Measurements from ENCODE around the gene SCYGR3.

The SCYGR3 gene

DNA sequence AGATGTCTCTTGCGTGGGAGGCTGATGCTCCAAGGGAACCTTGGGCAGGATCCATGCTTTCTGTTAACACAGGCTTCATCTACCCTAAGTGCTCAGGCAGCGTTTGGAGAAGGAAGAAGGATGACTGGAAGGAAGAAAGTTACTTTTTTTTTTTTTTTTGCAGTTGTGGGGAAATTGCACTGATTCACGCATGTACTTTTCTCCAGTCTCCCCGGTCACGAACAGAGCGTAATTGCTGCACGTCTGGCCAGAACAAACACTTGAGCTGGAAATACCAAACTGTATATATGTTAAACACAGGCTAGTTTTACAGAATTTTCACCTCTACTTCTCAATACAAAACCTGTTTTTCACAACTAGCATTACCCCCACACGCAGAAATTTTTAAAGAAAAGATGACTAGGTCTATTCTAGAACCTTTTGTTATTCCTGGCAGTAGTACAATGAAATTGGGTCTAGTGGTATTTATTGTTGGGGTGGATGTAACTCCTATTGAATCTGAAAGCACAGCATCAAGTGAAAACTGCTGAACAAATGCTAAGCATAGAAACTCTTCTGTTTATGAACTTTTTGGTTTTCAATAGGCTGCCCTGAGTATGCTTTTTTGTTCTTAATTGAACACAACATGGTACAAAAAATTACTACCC, 42.7 kb upstream of the SCYGR3 start:
- no peaks in the 10 kb centered on the region for H3K9me2 ChIP-seq (replicated peaks; ENCODE audit: insufficient read depth, low read length)
- no peak overlapping the region for H3K9ac ChIP-seq (ENCODE audit: low read length)
- H3K27me3 ChIP-seq (ENCODE audit: low read length), result no peaks in the 10 kb centered on the region
- no peaks in the 10 kb centered on the region for H3F3A ChIP-seq (ENCODE audit: insufficient read depth)
- H3K36me3 ChIP-seq (ENCODE audit: low read length), result no peaks in the 10 kb centered on the region
- TF ChIP-seq, protein P1, sequence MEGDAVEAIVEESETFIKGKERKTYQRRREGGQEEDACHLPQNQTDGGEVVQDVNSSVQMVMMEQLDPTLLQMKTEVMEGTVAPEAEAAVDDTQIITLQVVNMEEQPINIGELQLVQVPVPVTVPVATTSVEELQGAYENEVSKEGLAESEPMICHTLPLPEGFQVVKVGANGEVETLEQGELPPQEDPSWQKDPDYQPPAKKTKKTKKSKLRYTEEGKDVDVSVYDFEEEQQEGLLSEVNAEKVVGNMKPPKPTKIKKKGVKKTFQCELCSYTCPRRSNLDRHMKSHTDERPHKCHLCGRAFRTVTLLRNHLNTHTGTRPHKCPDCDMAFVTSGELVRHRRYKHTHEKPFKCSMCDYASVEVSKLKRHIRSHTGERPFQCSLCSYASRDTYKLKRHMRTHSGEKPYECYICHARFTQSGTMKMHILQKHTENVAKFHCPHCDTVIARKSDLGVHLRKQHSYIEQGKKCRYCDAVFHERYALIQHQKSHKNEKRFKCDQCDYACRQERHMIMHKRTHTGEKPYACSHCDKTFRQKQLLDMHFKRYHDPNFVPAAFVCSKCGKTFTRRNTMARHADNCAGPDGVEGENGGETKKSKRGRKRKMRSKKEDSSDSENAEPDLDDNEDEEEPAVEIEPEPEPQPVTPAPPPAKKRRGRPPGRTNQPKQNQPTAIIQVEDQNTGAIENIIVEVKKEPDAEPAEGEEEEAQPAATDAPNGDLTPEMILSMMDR (IDR thresholded peaks at IDR 0.05; ENCODE audit: insufficient read depth, low read length, poor library complexity, severe bottlenecking), result no peak
- no peak for TF ChIP-seq EZH2phosphoT487 (conservative IDR thresholded peaks at IDR 0.05; ENCODE audit: low read length)
- no peak overlapping the region for H2AFZ ChIP-seq (ENCODE audit: low read depth, low read length, severe bottlenecking)
- H3K4me2 ChIP-seq (ENCODE audit: low read depth, low read length, poor library complexity, severe bottlenecking), result no peak overlapping the region
- H3K9me3 ChIP-seq (ENCODE audit: insufficient read depth, low read length), result no peaks in the 10 kb centered on the region
- H4K20me1 ChIP-seq (ENCODE audit: low read depth, low read length), result no peaks in the 10 kb centered on the region
- no peak overlapping the region for H3K27ac ChIP-seq (ENCODE audit: low read depth, low read length)
- H3K4me3 ChIP-seq (ENCODE audit: insufficient read depth, low read length, poor library complexity, severe bottlenecking), result no peak overlapping the region
- no peaks in the 10 kb centered on the region for H3K79me2 ChIP-seq (ENCODE audit: insufficient read depth, low read length)

DNA sequence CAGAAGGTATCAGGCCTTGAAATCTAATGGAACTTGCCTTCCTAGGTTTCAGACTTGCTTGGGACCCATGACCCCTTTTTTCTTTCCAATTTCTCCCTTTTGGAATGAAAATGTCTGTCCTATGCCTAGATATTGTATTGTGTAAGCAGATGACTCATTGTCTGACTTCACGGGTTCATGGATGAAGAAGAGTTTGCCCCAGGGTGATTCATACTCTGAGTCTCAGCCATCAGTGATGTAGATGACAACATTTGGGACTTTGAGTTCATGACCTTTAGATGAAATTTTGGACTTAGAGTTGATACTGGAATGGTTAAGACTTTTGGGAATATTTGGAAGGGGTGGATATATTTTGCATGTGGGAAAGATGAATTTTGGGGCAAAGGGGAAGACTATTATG, 40.8 kb upstream of the SCYGR3 start:
- H3K9me3 ChIP-seq (ENCODE audit: insufficient read depth, low read length), result no peaks in the 10 kb centered on the region
- no peak for TF ChIP-seq EZH2phosphoT487 (conservative IDR thresholded peaks at IDR 0.05; ENCODE audit: low read length)
- TF ChIP-seq, protein P1 (IDR thresholded peaks at IDR 0.05; ENCODE audit: insufficient read depth, low read length, poor library complexity, severe bottlenecking), result no peak
- H3K27me3 ChIP-seq (ENCODE audit: low read length), result no peaks in the 10 kb centered on the region
- H3K4me2 ChIP-seq (ENCODE audit: low read depth, low read length, poor library complexity, severe bottlenecking), result no peak overlapping the region
- H3K4me3 ChIP-seq (ENCODE audit: insufficient read depth, low read length, poor library complexity, severe bottlenecking), result no peak overlapping the region
- no peaks in the 10 kb centered on the region for H4K20me1 ChIP-seq (ENCODE audit: low read depth, low read length)
- no peak overlapping the region for H2AFZ ChIP-seq (ENCODE audit: low read depth, low read length, severe bottlenecking)
- H3K79me2 ChIP-seq (ENCODE audit: insufficient read depth, low read length), result no peaks in the 10 kb centered on the region
- no peak overlapping the region for H3K9ac ChIP-seq (ENCODE audit: low read length)
- H3F3A ChIP-seq (ENCODE audit: insufficient read depth), result no peaks in the 10 kb centered on the region
- no peak overlapping the region for H3K27ac ChIP-seq (ENCODE audit: low read depth, low read length)
- H3K9me2 ChIP-seq (replicated peaks; ENCODE audit: insufficient read depth, low read length), result no peaks in the 10 kb centered on the region
- no peaks in the 10 kb centered on the region for H3K36me3 ChIP-seq (ENCODE audit: low read length)

DNA sequence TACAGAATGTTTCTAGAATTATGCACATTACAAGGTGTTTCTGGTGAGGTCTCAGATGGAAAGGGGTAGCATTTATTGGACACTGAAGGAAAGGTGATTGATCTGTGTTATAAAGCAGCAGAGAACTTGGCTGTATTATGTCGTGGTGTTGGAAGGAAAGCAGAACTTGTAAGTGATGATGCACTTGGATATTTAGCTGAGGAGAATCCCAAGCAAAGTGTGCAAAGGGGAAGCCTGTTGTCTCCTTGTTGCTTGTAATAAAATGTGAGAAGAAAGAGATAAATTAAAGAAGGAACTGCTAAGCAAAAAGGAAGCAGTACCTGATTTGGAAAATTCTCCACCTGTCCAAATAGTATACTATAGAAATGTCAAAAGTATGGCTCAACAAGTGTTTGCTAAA, 39.8 kb upstream of the SCYGR3 start:
- Histone ChIP-seq H3K9me2 (replicated peaks; ENCODE audit: insufficient read depth, low read length) (no peaks in the 10 kb centered on the region), H3F3A (ENCODE audit: insufficient read depth) (no peaks in the 10 kb centered on the region), H3K27me3 (ENCODE audit: low read length) (no peaks in the 10 kb centered on the region), H3K9me3 (ENCODE audit: insufficient read depth, low read length) (no peaks in the 10 kb centered on the region), H4K20me1 (ENCODE audit: low read depth, low read length) (no peaks in the 10 kb centered on the region), H3K79me2 (ENCODE audit: insufficient read depth, low read length) (no peaks in the 10 kb centered on the region), H3K36me3 (ENCODE audit: low read length) (no peaks in the 10 kb centered on the region), H3K9ac (ENCODE audit: low read length) (no peak overlapping the region), H2AFZ (ENCODE audit: low read depth, low read length, severe bottlenecking) (no peak overlapping the region), H3K27ac (ENCODE audit: low read depth, low read length) (no peak overlapping the region), H3K4me2 (ENCODE audit: low read depth, low read length, poor library complexity, severe bottlenecking) (no peak overlapping the region), H3K4me3 (ENCODE audit: insufficient read depth, low read length, poor library complexity, severe bottlenecking) (no peak overlapping the region)
- TF ChIP-seq, protein P1 (IDR thresholded peaks at IDR 0.05; ENCODE audit: insufficient read depth, low read length, poor library complexity, severe bottlenecking), result no peak
- TF ChIP-seq EZH2phosphoT487 (conservative IDR thresholded peaks at IDR 0.05; ENCODE audit: low read length), result no peak

Data from SU-DHL-6 (cell line).